ENCODE data around the gene RRP7A. TPM values are rescaled to one million over a fixed set of nuclear protein-coding genes. Genes with fewer than 3 reads are reported as not detected.
"Not testable (repeated sequence)": the region's sequence is repeated elsewhere in the genome, so short reads cannot be mapped to it uniquely, and the experiment has no call there.

RRP7A gene
- total RNA-seq, 2 donors from 2014 or later: 63.8 to 98.0 TPM

DNA sequence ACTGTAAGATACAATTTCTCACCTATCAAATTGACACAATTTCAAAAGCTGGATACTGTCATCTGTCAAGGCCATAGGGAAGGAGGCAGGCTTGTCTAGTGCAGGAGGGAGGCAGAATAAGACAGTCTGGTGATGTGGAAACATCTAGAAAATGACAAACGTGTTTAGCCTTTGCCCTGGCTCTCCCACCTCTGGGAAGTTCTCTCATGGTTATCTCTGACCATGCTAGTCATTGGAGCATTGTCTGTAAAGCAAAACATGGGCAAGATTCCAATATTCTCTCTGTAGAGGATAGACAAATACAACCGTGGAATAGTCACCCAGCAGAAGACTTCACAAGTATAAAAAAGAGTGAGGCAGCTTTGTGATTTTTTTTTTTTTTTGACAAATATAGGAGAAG is 25.1 kb upstream of the RRP7A start:
- Histone ChIP-seq H3K27me3 (ENCODE audit: control insufficient read depth, insufficient read depth, low read length, poor library complexity, severe bottlenecking) (no peaks in the 10 kb centered on the region), H3K9ac (ENCODE audit: extremely low read depth, low read length, poor library complexity, severe bottlenecking) (no peak overlapping the region), H3K27ac (ENCODE audit: low read depth, low read length) (no peak overlapping the region), H3K36me3 (ENCODE audit: control insufficient read depth, insufficient read depth, low read length) (no peaks in the 10 kb centered on the region), H3K4me1 (ENCODE audit: control insufficient read depth, insufficient read depth, low read length) (peaks cover 6% of the 10 kb centered on the region), H3K4me3 (ENCODE audit: low read length) (no peak overlapping the region), H3K9me3 (ENCODE audit: control insufficient read depth, low read length) (peaks cover 10% of the 10 kb centered on the region)
- no peaks in the 10 kb centered on the region for H3K36me3 Mint-ChIP-seq (ENCODE audit: low read depth)
- H3K27me3 Mint-ChIP-seq (ENCODE audit: insufficient read depth): no peaks in the 10 kb centered on the region
- TF ChIP-seq, protein P1, sequence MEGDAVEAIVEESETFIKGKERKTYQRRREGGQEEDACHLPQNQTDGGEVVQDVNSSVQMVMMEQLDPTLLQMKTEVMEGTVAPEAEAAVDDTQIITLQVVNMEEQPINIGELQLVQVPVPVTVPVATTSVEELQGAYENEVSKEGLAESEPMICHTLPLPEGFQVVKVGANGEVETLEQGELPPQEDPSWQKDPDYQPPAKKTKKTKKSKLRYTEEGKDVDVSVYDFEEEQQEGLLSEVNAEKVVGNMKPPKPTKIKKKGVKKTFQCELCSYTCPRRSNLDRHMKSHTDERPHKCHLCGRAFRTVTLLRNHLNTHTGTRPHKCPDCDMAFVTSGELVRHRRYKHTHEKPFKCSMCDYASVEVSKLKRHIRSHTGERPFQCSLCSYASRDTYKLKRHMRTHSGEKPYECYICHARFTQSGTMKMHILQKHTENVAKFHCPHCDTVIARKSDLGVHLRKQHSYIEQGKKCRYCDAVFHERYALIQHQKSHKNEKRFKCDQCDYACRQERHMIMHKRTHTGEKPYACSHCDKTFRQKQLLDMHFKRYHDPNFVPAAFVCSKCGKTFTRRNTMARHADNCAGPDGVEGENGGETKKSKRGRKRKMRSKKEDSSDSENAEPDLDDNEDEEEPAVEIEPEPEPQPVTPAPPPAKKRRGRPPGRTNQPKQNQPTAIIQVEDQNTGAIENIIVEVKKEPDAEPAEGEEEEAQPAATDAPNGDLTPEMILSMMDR (conservative IDR thresholded peaks at IDR 0.05): no peak
- H3K4me3 Mint-ChIP-seq: no peak overlapping the region
- H3K27ac Mint-ChIP-seq: no peak overlapping the region
- WGBS, 2 experiments (ENCODE audit: insufficient coverage in 1 of 2, insufficient read length in 1 of 2): 80 to 82% methylated on average over 2 of the region's 2 CpGs
- no peak for DNase-seq
- peaks cover 7% of the 10 kb centered on the region for H3K9me3 Mint-ChIP-seq
- peaks cover 26% of the 10 kb centered on the region for H3K4me1 Mint-ChIP-seq

DNA sequence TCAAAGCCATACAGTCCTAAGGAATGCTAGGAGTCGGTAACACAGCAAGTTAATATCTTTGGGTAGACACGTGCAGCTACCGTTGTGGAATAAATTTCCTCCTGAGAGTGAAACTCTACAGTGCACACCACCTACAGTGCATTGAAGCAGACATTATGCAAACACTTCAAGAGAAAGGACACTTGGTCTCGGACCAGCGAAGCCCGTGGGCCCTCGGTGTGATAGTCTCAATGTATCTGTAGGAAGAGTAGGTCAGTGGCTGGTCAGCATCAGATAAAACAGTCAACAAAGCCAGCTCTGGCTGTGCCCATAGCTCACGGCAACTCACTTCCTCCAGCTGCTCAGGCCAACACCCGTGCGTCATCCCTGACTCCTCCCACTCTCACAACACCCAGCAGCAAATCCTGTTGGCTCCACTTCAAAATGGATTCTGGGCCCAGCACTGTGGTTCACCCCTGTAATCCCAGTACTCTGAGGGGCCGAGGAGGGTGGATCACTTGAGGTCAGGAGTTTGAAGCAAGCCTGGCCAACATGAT is 19.7 kb upstream of the RRP7A start:
- H3K27ac ChIP-seq (ENCODE audit: low read depth, low read length); H3K36me3 ChIP-seq (ENCODE audit: control insufficient read depth, insufficient read depth, low read length); H3K4me1 ChIP-seq (ENCODE audit: control insufficient read depth, insufficient read depth, low read length); H3K4me3 Mint-ChIP-seq; H3K36me3 Mint-ChIP-seq (ENCODE audit: low read depth); H3K9me3 ChIP-seq (ENCODE audit: control insufficient read depth, low read length); H3K27ac Mint-ChIP-seq; H3K4me1 Mint-ChIP-seq; H3K4me3 ChIP-seq (ENCODE audit: low read length); H3K27me3 Mint-ChIP-seq (ENCODE audit: insufficient read depth); H3K9me3 Mint-ChIP-seq; H3K27me3 ChIP-seq (ENCODE audit: control insufficient read depth, insufficient read depth, low read length, poor library complexity, severe bottlenecking); H3K9ac ChIP-seq (ENCODE audit: extremely low read depth, low read length, poor library complexity, severe bottlenecking); DNase-seq: not testable (repeated sequence)
- WGBS, 2 experiments (ENCODE audit: insufficient coverage in 1 of 2, insufficient read length in 1 of 2): 88% methylated on average over 8 of the region's 11 CpGs; no CpG with 5 or more reads in 1 of the 2 experiments

DNA sequence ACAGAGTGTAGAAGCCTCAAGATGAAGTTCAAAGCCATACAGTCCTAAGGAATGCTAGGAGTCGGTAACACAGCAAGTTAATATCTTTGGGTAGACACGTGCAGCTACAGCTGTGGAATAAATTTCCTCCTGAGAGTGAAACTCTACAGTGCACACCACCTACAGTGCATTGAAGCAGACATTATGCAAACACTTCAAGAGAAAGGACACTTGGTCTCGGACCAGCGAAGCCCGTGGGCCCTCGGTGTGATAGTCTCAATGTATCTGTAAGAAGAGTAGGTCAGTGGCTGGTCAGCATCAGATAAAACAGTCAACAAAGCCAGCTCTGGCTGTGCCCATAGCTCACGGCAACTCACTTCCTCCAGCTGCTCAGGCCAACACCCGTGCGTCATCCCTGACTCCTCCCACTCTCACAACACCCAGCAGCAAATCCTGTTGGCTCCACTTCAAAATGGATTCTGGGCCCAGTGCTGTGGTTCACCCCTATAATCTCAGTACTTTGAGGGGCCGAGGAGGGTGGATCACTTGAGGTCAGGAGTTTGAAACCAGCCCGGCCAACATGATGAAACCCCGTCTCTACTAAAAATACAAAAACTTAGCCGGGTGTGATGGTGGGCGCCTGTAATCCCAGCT is 17.7 kb upstream of the RRP7A start:
- not testable (repeated sequence) for H3K9me3 Mint-ChIP-seq; H3K9me3 ChIP-seq (ENCODE audit: control insufficient read depth, low read length); H3K36me3 Mint-ChIP-seq (ENCODE audit: low read depth); H3K27me3 ChIP-seq (ENCODE audit: control insufficient read depth, insufficient read depth, low read length, poor library complexity, severe bottlenecking); H3K36me3 ChIP-seq (ENCODE audit: control insufficient read depth, insufficient read depth, low read length); H3K27me3 Mint-ChIP-seq (ENCODE audit: insufficient read depth); H3K4me1 Mint-ChIP-seq; DNase-seq; H3K4me1 ChIP-seq (ENCODE audit: control insufficient read depth, insufficient read depth, low read length); H3K27ac Mint-ChIP-seq; H3K4me3 Mint-ChIP-seq; H3K27ac ChIP-seq (ENCODE audit: low read depth, low read length); H3K4me3 ChIP-seq (ENCODE audit: low read length); H3K9ac ChIP-seq (ENCODE audit: extremely low read depth, low read length, poor library complexity, severe bottlenecking)
- 95 to 98% methylated on average over 6 to 10 of the region's 14 CpGs for WGBS, 2 experiments (ENCODE audit: insufficient coverage in 1 of 2, insufficient read length in 1 of 2)

DNA sequence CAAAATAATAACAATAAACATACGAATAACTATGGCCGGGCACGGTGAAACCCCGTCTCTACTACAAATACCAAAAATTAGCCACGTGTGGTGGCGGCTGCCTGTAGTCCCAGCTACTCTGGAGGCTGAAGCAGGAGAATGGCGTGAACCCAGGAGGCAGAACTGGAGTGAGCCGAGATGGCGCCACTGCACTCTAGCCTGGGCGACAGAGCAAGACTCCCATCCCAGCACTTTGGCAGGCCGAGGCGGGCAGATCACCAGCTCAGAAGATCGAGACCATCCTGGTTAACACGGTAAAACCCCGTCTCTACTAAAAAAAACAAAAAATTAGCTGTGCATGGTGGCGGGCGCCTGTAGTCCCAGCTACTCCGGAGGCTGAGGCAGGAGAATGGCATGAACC is 17.0 kb upstream of the RRP7A start:
- H3K4me3 Mint-ChIP-seq; H3K4me1 ChIP-seq (ENCODE audit: control insufficient read depth, insufficient read depth, low read length); H3K9me3 ChIP-seq (ENCODE audit: control insufficient read depth, low read length); DNase-seq; H3K27me3 Mint-ChIP-seq (ENCODE audit: insufficient read depth); H3K36me3 ChIP-seq (ENCODE audit: control insufficient read depth, insufficient read depth, low read length); H3K27ac Mint-ChIP-seq; H3K4me1 Mint-ChIP-seq; H3K4me3 ChIP-seq (ENCODE audit: low read length); H3K9me3 Mint-ChIP-seq; H3K36me3 Mint-ChIP-seq (ENCODE audit: low read depth); H3K27ac ChIP-seq (ENCODE audit: low read depth, low read length); H3K9ac ChIP-seq (ENCODE audit: extremely low read depth, low read length, poor library complexity, severe bottlenecking); H3K27me3 ChIP-seq (ENCODE audit: control insufficient read depth, insufficient read depth, low read length, poor library complexity, severe bottlenecking): not testable (repeated sequence)
- WGBS, 2 experiments (ENCODE audit: insufficient coverage in 1 of 2, insufficient read length in 1 of 2): 95 to 96% methylated on average over 13 to 18 of the region's 18 CpGs
